Measurements from ENCODE around the gene SLC5A11. TPM values are rescaled to one million over a fixed set of nuclear protein-coding genes. Genes with fewer than 3 reads are reported as not detected.

Gene SLC5A11
- polyA plus RNA-seq, 1 donor (not counting 4 experiments of a cell fraction or from before 2014, with no cell fraction given), result 0.07 TPM

- peaks cover 3 to 11% of the 10 kb centered on the region in 2 experiments for H3K36me3 ChIP-seq (ENCODE audit: control insufficient read depth in 2 of 2, extremely low read depth in 1 of 2, insufficient read depth in 2 of 2, low read length in 2 of 2)
- no peak overlapping the region for H3K4me3 ChIP-seq (ENCODE audit: control insufficient read depth in 2 of 3, extremely low read depth in 1 of 3, insufficient read depth in 2 of 3, low read depth in 1 of 3, low read length in 3 of 3)
- no peak overlapping the region for H2AFZ ChIP-seq (ENCODE audit: control insufficient read depth, low read length)
- H3K27me3 ChIP-seq (ENCODE audit: control insufficient read depth, extremely low read depth, insufficient read depth, low read length), result no peaks in the 10 kb centered on the region
- DNase-seq (ENCODE audit: low read depth, low spot score) (no peak), FAIRE-seq (no peak)
- peaks cover 9% of the 10 kb centered on the region for H3K4me1 ChIP-seq (ENCODE audit: control insufficient read depth, extremely low read depth, insufficient read depth, low read length)
- H3K9me1 ChIP-seq (ENCODE audit: control insufficient read depth, extremely low read depth, insufficient read depth, low read length), result no peaks in the 10 kb centered on the region
- no peaks in the 10 kb centered on the region for H3K79me2 ChIP-seq (ENCODE audit: control insufficient read depth, insufficient read depth, low read length)
- H3K27ac ChIP-seq (ENCODE audit: control insufficient read depth, insufficient read depth, low read length), result no peak overlapping the region
- TF ChIP-seq CTCF (optimal IDR thresholded peaks at IDR 0.05 in 1 of 3, IDR thresholded peaks at IDR 0.05 in 1 of 3, conservative IDR thresholded peaks at IDR 0.05 in 1 of 3; ENCODE audit: extremely low read depth in 1 of 3, insufficient read depth in 2 of 3, low read length in 3 of 3), result no peak
- TF ChIP-seq EZH2 (IDR thresholded peaks at IDR 0.05; ENCODE audit: low read length), result no peak
- H4K20me1 ChIP-seq (ENCODE audit: control insufficient read depth, extremely low read depth, insufficient read depth, low read length), result peaks cover 2% of the 10 kb centered on the region
- H3K4me2 ChIP-seq (ENCODE audit: control insufficient read depth, extremely low read depth, insufficient read depth, low read depth, low read length), result no peak overlapping the region
- H3K9ac ChIP-seq (ENCODE audit: control insufficient read depth, extremely low read depth, insufficient read depth, low read length), result no peak overlapping the region
- dilution Hi-C loops (cut with MboI; ENCODE audit: extremely low pct_ligation_motif_present, low sequenced_read_pairs), result no loop called here
- no peaks in the 10 kb centered on the region for H3K9me3 ChIP-seq (ENCODE audit: control insufficient read depth, low read depth, low read length)
Observed at GRCh38 chr16:24829153-24829552, 16.6 kb upstream of the SLC5A11 start.

- FAIRE-seq (no peak), DNase-seq (ENCODE audit: low read depth, low spot score) (no peak)
- dilution Hi-C loops (cut with MboI; ENCODE audit: extremely low pct_ligation_motif_present, low sequenced_read_pairs), result no loop called here
- H3K4me3 ChIP-seq (ENCODE audit: control insufficient read depth in 2 of 3, extremely low read depth in 1 of 3, insufficient read depth in 2 of 3, low read depth in 1 of 3, low read length in 3 of 3), result no peak overlapping the region
- H2AFZ ChIP-seq (ENCODE audit: control insufficient read depth, low read length), result no peak overlapping the region
- no peak overlapping the region for H3K27ac ChIP-seq (ENCODE audit: control insufficient read depth, insufficient read depth, low read length)
- no peaks in the 10 kb centered on the region for H3K9me3 ChIP-seq (ENCODE audit: control insufficient read depth, low read depth, low read length)
- no peak for TF ChIP-seq EZH2 (IDR thresholded peaks at IDR 0.05; ENCODE audit: low read length)
- TF ChIP-seq CTCF (optimal IDR thresholded peaks at IDR 0.05 in 1 of 3, IDR thresholded peaks at IDR 0.05 in 1 of 3, conservative IDR thresholded peaks at IDR 0.05 in 1 of 3; ENCODE audit: extremely low read depth in 1 of 3, insufficient read depth in 2 of 3, low read length in 3 of 3), result no peak
- peaks cover 2% of the 10 kb centered on the region for H4K20me1 ChIP-seq (ENCODE audit: control insufficient read depth, extremely low read depth, insufficient read depth, low read length)
- H3K79me2 ChIP-seq (ENCODE audit: control insufficient read depth, insufficient read depth, low read length), result no peaks in the 10 kb centered on the region
- no peaks in the 10 kb centered on the region for H3K9me1 ChIP-seq (ENCODE audit: control insufficient read depth, extremely low read depth, insufficient read depth, low read length)
- peaks cover 0 to 2% of the 10 kb centered on the region in 2 experiments for H3K36me3 ChIP-seq (ENCODE audit: control insufficient read depth in 2 of 2, extremely low read depth in 1 of 2, insufficient read depth in 2 of 2, low read length in 2 of 2)
- H3K27me3 ChIP-seq (ENCODE audit: control insufficient read depth, extremely low read depth, insufficient read depth, low read length), result no peaks in the 10 kb centered on the region
- no peak overlapping the region for H3K4me2 ChIP-seq (ENCODE audit: control insufficient read depth, extremely low read depth, insufficient read depth, low read depth, low read length)
- no peak overlapping the region for H3K9ac ChIP-seq (ENCODE audit: control insufficient read depth, extremely low read depth, insufficient read depth, low read length)
- H3K4me1 ChIP-seq (ENCODE audit: control insufficient read depth, extremely low read depth, insufficient read depth, low read length), result no peaks in the 10 kb centered on the region
Observed at GRCh38 chr16:24833352-24833751, 12.4 kb upstream of the SLC5A11 start.

Measured in keratinocyte (primary cell).